NB4 (cell line): ENCODE data around the gene NLGN4Y.

ENCODE experiments used
- DNase-seq: peaks from one replicate; pipeline ENCODE4 v3.0.0; 2010; ENCODE audit warnings: low read depth
- H3K4me3 ChIP-seq: one replicate; pipeline ENCODE4 v1.5.1; 2011; ENCODE audit warnings: mild to moderate bottlenecking, low read depth, low read length, moderate library complexity
- CTCF ChIP-seq: IDR thresholded peaks from one replicate; pipeline ENCODE4 v1.5.1; 2012; ENCODE audit warnings: low read depth, low read length
- MAX ChIP-seq: IDR thresholded peaks from 2 replicates; pipeline ENCODE4 v1.6.1; 2011; ENCODE audit warnings: low read depth, low read length
- MYC ChIP-seq: IDR thresholded peaks from 2 replicates; pipeline ENCODE4 v1.6.1; 2011; ENCODE audit warnings: low read depth, low read length
- POLR2A ChIP-seq: IDR thresholded peaks from 2 replicates; pipeline ENCODE4 v1.6.1; 2011; ENCODE audit warnings: mild to moderate bottlenecking; ENCODE audit not compliant: insufficient read length; ENCODE audit errors: extremely low read depth

The NLGN4Y gene

DNA sequence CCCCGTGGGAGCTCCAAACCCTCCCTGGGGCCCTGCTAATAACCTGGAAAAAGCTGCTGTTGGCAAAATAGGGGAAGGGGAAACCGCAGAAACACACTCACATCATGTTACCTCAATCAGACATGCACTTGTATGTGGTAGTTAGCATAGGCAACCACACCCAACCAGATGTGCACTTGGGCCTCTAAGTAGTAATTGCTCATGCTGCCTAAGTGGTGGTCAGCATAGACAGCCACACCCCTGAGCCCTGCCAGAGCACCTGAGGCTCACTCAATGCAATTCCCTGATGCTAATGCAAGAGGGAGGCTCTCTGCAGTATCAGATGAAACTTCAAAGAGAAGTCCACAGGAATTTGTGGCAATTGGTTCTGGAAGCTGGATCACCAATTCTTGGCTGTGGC is 301.4 kb downstream of the NLGN4Y start:
- H3K4me3 ChIP-seq: no peak overlapping the region
- TF ChIP-seq MYC: no peak
- no peak for DNase-seq

DNA sequence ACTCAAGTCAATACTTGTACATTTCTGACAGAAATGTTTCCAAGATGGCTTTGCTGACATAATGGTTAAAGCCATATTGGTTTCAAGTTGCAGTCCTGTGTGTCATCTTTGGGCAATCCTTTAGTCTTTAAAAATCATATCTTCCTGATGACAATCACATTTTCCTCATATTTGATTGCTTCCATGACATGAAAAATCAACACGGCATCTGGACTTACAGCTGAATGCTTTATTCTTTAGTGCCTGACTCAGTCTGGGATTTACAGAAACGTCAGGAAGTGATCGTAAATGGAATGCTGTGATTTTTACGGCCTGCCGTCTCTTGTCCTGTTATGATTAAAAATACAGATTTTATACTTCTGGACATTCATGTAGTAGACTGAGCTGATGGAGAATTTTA is 304.2 kb downstream of the NLGN4Y start:
- no peak overlapping the region for H3K4me3 ChIP-seq
- no peak for DNase-seq
- TF ChIP-seq POLR2A (no peak), MYC (no peak), MAX (no peak), CTCF (no peak)

- H3K4me3 ChIP-seq: no peak overlapping the region
- no peak for TF ChIP-seq CTCF
- no peak for TF ChIP-seq MYC
- TF ChIP-seq MAX: no peak
- no peak for DNase-seq
These were observed 305.1 kb downstream of the NLGN4Y start for GRCh38 chrY:14829366-14829885.

DNA sequence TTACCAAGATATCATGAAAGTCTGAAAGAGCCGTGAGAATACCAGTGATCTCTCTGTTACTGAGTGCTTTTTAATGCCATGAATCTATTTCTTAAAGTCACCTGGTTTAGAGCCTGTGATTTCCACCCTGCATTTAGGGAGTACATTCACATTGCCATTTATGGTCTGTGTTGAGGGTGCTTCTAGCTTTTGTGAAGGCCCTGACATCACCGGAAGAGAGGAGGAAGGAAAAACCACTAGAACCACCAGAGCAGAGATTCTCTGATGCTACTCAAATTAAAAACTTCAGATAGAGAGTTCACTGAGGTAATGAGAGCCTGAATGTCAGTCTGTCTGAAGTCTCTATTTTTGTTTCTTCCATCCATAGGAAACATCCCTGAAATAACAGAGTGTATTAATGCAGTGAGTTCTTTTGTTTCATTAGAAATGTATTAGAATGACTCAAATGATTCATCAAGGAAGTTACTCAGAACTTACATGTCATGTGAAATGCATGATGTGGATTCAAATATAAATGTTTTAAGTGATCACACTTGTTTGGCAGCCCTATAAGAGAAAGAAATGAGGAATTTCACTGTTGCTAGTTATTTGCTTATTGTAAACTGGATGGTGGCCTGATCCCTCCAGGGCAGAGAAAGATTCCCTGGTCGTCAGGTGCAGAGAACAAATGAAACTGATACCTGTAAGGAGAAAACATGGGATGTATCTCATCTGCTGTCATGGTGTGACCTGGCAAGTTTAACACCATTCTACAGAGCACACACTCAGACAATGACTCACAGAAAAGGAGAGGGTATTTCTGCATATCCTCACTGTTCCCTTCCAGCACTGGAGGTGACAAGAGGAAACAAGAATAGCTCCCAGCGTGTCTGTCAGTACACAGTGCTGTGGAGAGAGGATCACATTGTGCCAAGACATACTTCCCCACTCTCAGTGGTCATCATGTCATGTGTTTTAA is 310.1 kb downstream of the NLGN4Y start:
- TF ChIP-seq CTCF: no peak
- TF ChIP-seq POLR2A: no peak
- TF ChIP-seq MAX: no peak
- no peak for TF ChIP-seq MYC
- DNase-seq: no peak
- H3K4me3 ChIP-seq: no peak overlapping the region

- no peak overlapping the region for H3K4me3 ChIP-seq
- no peak for TF ChIP-seq POLR2A
- TF ChIP-seq CTCF: no peak
- no peak for TF ChIP-seq MYC
- TF ChIP-seq MAX: no peak
- no peak for DNase-seq
These were observed 313.1 kb downstream of the NLGN4Y start for GRCh38 chrY:14837466-14837865.

- no peak for TF ChIP-seq MAX
- no peak for TF ChIP-seq MYC
- no peak for TF ChIP-seq CTCF
- TF ChIP-seq POLR2A: no peak
- no peak for DNase-seq
These were observed 326.4 kb downstream of the NLGN4Y start for GRCh38 chrY:14850734-14851133.

More at GRCh38 chrY:14850734-14851133, 326.4 kb downstream of the NLGN4Y start:
- H3K4me3 ChIP-seq: no peak overlapping the region
